OCI-LY7 (cell line): ENCODE measurements around the gene XDH. TPM values are rescaled to one million over a fixed set of nuclear protein-coding genes. Genes with fewer than 3 reads are reported as not detected.
A peak's percentile ranks its signal among the peaks of the same experiment; 100 is the strongest.

Source experiments
- Bru-seq: library from RNA; stranded (reverse); fragments of 400-500 nt; gene quantifications from one replicate; lab custom pipeline; 2021; lab: Mats Ljungman, UMichigan
- BruChase-seq, 2 experiments: library from RNA; stranded (reverse); fragments of 400-500 nt; gene quantifications; one replicate each; lab custom pipeline; 2021; lab: Mats Ljungman, UMichigan
- BruUV-seq: library from RNA; stranded (reverse); fragments of 400-500 nt; replicated peaks from 2 replicates; lab custom pipeline; 2021; lab: Mats Ljungman, UMichigan
- CTCF ChIA-PET: fragments of 300-600 bp; sonication (Branson Sonifier 250); formaldehyde crosslinking; loops from one replicate; lab custom pipeline; 2022; ENCODE audit warnings: antibody characterized with exemption; ENCODE audit not compliant: unreplicated experiment; lab: Charles Lee
- POLR2A ChIA-PET: fragments of 300-600 bp; sonication (Branson Sonifier 250); formaldehyde crosslinking; loops from one replicate; lab custom pipeline; 2022; ENCODE audit warnings: antibody characterized with exemption; lab: Charles Lee
- DNase-seq: peaks from one replicate; pipeline ENCODE4 v3.0.0-alpha.2; 2015; ENCODE audit warnings: low spot score
- H2AFZ ChIP-seq: fragments of 200-600 bp; sonication (generic), shearing (Covaris generic); 2 replicates; pipeline ENCODE4 v1.6.1; 2014; ENCODE audit warnings: mild to moderate bottlenecking, antibody characterized with exemption, low read length, moderate library complexity
- H3K27ac ChIP-seq: fragments of 200-600 bp; sonication (generic); 2 replicates; pipeline ENCODE4 v1.5.1; 2014; ENCODE audit warnings: mixed run types, low read depth, mild to moderate bottlenecking, moderate library complexity, low read length, inconsistent platforms; ENCODE audit not compliant: poor library complexity, severe bottlenecking
- H3K36me3 ChIP-seq: fragments of 200-600 bp; sonication (generic); 2 replicates; pipeline ENCODE4 v1.6.1; 2014; ENCODE audit warnings: mild to moderate bottlenecking, antibody characterized with exemption, low read length, moderate library complexity, mixed read lengths; ENCODE audit not compliant: insufficient read depth
- H3K4me1 ChIP-seq: fragments of 200-600 bp; sonication (generic); 2 replicates; pipeline ENCODE4 v1.5.1; 2014; ENCODE audit warnings: mild to moderate bottlenecking, low read length; ENCODE audit not compliant: insufficient read depth, poor library complexity, severe bottlenecking
- H3K4me2 ChIP-seq: fragments of 200-600 bp; sonication (generic); 2 replicates; pipeline ENCODE4 v1.6.1; 2014; ENCODE audit warnings: mild to moderate bottlenecking, low read length
- H3K4me3 ChIP-seq: fragments of 200-600 bp; sonication (generic); 2 replicates; pipeline ENCODE4 v1.5.1; 2014; ENCODE audit warnings: mild to moderate bottlenecking, low read depth, low read length; ENCODE audit not compliant: poor library complexity, severe bottlenecking
- H3K79me2 ChIP-seq: fragments of 200-600 bp; sonication (generic); 2 replicates; pipeline ENCODE4 v1.6.1; 2016; ENCODE audit warnings: low read depth, mild to moderate bottlenecking, low read length, moderate library complexity, mixed read lengths; ENCODE audit not compliant: insufficient read depth
- H3K9me2 ChIP-seq: fragments of 200-600 bp; sonication (generic); 2 replicates; pipeline ENCODE4 v1.6.1; 2016; ENCODE audit warnings: mild to moderate bottlenecking, low read length, mixed read lengths; ENCODE audit not compliant: insufficient read depth
- H3K9me3 ChIP-seq: fragments of 200-600 bp; sonication (generic); 2 replicates; pipeline ENCODE4 v1.6.1; 2014; ENCODE audit warnings: mild to moderate bottlenecking, mixed run types, low read length, mixed read lengths
- H4K20me1 ChIP-seq: fragments of 200-600 bp; sonication (generic); 2 replicates; pipeline ENCODE4 v1.6.1; 2014; ENCODE audit warnings: mild to moderate bottlenecking, antibody characterized with exemption, low read length, moderate library complexity, mixed read lengths; ENCODE audit not compliant: insufficient read depth
- EZH2phosphoT487 ChIP-seq: fragments of 200-600 bp; sonication (generic); IDR thresholded peaks from 2 replicates; pipeline ENCODE4 v1.6.1; 2018; ENCODE audit warnings: low read depth, borderline replicate concordance, mild to moderate bottlenecking, mixed run types, antibody characterized with exemption, low read length, moderate library complexity, mixed read lengths
- intact Hi-C: fragments of 100-400 bp; cut with micrococcal nuclease; formaldehyde crosslinking; loops from one replicate; pipeline ENCODE4 v1.10.0; 2022; ENCODE audit not compliant: unreplicated experiment
- long read RNA-seq: library from polyadenylated mRNA; stranded (forward); transcript quantifications from one replicate; pipeline ENCODE4 v2.0.0, GENCODE V29; 2022
- total RNA-seq, 2 experiments: library from RNA; depleted of rRNA in 1 of 2; stranded (reverse); fragments of >200 nt in 1 of 2; shearing (Covaris generic) in 1 of 2; gene quantifications; 2 replicates each; pipeline ENCODE4 v1.2.3, GENCODE V29; 2014 to 2022
- TF ChIP-seq, protein P1 (sequence below): fragments of 200-600 bp; sonication (generic); conservative IDR thresholded peaks from 2 replicates; pipeline ENCODE4 v1.5.1; 2014; ENCODE audit warnings: mild to moderate bottlenecking, antibody characterized with exemption, low read length, moderate library complexity, mixed read lengths

The XDH gene
- total RNA-seq (2014; rRNA removed; shearing (Covaris generic)) (not detected in 2 replicates), total RNA-seq (2022) (not detected in 2 replicates), Bru-seq, nascent RNA (not detected), BruChase-seq, experiment 1, labeled RNA remaining after a 6-hour chase (percentile 2 among the genes with signal in this experiment), BruChase-seq, experiment 2, labeled RNA remaining after a 2-hour chase (percentile 4 among the genes with signal in this experiment)
- long read RNA-seq: 0 reads

DNA sequence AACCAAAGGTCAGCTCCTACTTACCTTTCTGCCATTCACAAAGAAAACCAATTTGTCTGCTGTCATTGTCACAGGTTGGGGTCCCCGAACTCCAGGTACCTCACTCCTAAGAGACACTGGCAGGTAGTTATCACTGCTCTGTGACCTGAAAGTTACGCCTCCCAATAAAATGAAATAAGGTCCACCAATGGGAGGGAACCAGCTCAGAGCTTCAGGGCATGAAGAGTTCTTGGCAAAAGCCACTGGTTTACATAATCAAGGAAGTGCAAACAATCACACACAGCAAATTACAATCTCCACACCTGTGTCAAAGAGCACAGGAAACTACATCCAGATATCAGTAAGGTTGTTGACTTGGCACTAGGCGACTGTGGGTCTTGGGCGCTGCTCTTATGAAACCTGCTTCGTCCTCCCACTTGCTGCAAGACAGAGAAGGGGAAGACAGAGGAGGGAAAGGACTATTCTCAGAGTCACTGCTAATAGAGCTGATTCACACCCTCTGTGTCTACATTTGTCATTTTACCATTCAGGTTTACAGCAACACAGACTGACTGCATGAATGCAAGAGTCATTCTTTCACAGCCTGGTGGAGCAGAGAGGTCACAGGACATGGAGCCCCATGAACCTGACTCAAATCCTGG, at the start of gene XDH:
Gene XDH (minus strand): TSS at position 142 of the 641 bp plus-strand sequence. CDS start 76 bp downstream, at position 66.
- Histone ChIP-seq H3K9me2 (no peaks in the 10 kb centered on the region), H4K20me1 (no peaks in the 10 kb centered on the region), H3K9me3 (peaks cover 18% of the 10 kb centered on the region; the same call in 1 of the 2 replicates), H3K36me3 (no peaks in the 10 kb centered on the region), H3K27ac (no peak within 1 kb of the TSS), H3K4me3 (no peak within 1 kb of the TSS), H3K4me1 (peaks cover 3% of the 10 kb centered on the region), H2AFZ (peak within 1 kb of the TSS; percentile 19; the same call in 1 of the 2 replicates), H3K4me2 (no peak within 1 kb of the TSS), H3K79me2 (no peaks in the 10 kb centered on the region)
- no TSS peak for BruUV-seq
- ChIA-PET CTCF (no interaction called here), POLR2A (interaction anchor here (0.6 kb wide), 1 partner anchor 646 kb away, joined by 4 read pairs; no protein-coding TSS in a partner anchor)
- TF ChIP-seq EZH2phosphoT487: no peak
- TF ChIP-seq, protein P1, sequence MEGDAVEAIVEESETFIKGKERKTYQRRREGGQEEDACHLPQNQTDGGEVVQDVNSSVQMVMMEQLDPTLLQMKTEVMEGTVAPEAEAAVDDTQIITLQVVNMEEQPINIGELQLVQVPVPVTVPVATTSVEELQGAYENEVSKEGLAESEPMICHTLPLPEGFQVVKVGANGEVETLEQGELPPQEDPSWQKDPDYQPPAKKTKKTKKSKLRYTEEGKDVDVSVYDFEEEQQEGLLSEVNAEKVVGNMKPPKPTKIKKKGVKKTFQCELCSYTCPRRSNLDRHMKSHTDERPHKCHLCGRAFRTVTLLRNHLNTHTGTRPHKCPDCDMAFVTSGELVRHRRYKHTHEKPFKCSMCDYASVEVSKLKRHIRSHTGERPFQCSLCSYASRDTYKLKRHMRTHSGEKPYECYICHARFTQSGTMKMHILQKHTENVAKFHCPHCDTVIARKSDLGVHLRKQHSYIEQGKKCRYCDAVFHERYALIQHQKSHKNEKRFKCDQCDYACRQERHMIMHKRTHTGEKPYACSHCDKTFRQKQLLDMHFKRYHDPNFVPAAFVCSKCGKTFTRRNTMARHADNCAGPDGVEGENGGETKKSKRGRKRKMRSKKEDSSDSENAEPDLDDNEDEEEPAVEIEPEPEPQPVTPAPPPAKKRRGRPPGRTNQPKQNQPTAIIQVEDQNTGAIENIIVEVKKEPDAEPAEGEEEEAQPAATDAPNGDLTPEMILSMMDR: no peak
- intact Hi-C loops: loop anchor here (2.0 kb wide), 1 partner anchor 110 kb away; no protein-coding TSS in a partner anchor
- no peak for DNase-seq

DNA sequence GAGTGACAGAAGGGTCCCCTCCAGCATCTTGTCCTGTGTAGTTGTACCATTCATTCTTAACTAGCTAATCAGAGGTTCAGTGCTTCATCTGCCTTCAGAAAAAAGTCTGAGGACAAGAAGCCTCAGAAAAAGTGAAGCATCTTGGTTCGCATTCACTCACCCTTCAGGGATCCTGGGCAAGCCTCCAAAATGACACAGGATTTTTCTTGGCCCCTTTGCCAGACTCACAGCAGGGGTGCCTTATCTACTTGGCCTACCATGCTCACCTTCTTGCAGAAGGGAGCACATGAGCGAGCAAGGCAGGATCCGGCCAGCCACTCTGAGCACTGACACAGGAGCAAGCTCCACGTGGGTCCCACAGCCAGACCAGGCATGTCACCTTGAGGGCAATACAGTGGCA, 43.1 kb upstream of the XDH start:
- DNase-seq: no peak
- no peak overlapping the region for H3K4me3 ChIP-seq
- TF ChIP-seq, protein P1: no peak
- no peak for TF ChIP-seq EZH2phosphoT487
- no peaks in the 10 kb centered on the region for H3K36me3 ChIP-seq
- no peaks in the 10 kb centered on the region for H3K4me1 ChIP-seq
- H3K4me2 ChIP-seq: no peak overlapping the region
- H3K27ac ChIP-seq: no peak overlapping the region
- H2AFZ ChIP-seq: no peak overlapping the region
- ChIA-PET POLR2A (no interaction called here), CTCF (no interaction called here)
- H4K20me1 ChIP-seq: no peaks in the 10 kb centered on the region
- H3K79me2 ChIP-seq: no peaks in the 10 kb centered on the region
- no peaks in the 10 kb centered on the region for H3K9me2 ChIP-seq
- H3K9me3 ChIP-seq: no peaks in the 10 kb centered on the region
- no TSS peak for BruUV-seq
- intact Hi-C loops: no loop called here

DNA sequence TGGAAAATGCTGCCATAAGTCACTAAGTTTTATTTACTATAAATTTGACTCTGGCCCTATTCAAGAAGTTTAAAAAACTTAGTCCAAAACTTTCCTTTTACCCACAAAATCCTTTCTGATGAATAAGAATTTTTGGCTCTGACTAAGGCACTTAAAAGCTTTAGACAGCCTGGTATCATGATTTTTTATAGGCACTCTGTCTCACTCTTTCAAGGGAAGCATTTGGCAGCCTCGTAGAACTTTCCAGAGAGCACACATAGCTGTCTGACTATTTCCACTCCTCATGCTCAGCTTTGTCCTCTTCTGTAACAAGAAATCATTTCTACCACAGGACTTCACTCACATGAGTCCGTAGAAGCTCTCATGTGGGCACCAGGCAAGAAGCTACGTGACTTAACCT, 32.3 kb upstream of the XDH start:
- no peak for DNase-seq
- Histone ChIP-seq H3K79me2 (no peaks in the 10 kb centered on the region), H2AFZ (no peak overlapping the region), H3K27ac (no peak overlapping the region), H3K36me3 (no peaks in the 10 kb centered on the region), H3K4me3 (no peak overlapping the region), H4K20me1 (no peaks in the 10 kb centered on the region), H3K4me2 (no peak overlapping the region), H3K9me2 (no peaks in the 10 kb centered on the region; the same call in 1 of the 2 replicates), H3K9me3 (no peaks in the 10 kb centered on the region), H3K4me1 (no peaks in the 10 kb centered on the region)
- intact Hi-C loops: no loop called here
- TF ChIP-seq EZH2phosphoT487: no peak
- TF ChIP-seq, protein P1: no peak
- POLR2A ChIA-PET: no interaction called here
- no TSS peak for BruUV-seq
- CTCF ChIA-PET: no interaction called here
